NCI-H510A treated with DMSO at 0.1 percent for 48 hours (cell line): ENCODE measurements around the gene MCUB.

Experiments
- DNase-seq: peaks from one replicate; lab custom pipeline; 2025; lab: John Stamatoyannopoulos, UW

The MCUB gene

GRCh38 chr4:109729718-109730618 is 169.9 kb downstream of the MCUB start, which contains the start of gene PLA2G12A:
Gene PLA2G12A (minus strand): TSS chr4:109730070. CDS start chr4:109729809, 261 bp downstream.
- peak; percentile 70 for DNase-seq

- DNase-seq, result no peak
Measured at GRCh38 chr4:109730619-109731545, 170.8 kb downstream of the MCUB start.

- no peak for DNase-seq
Measured at GRCh38 chr4:109733728-109734127, 173.7 kb downstream of the MCUB start.

- peak; percentile 24 for DNase-seq
Measured at GRCh38 chr4:109735566-109736365, 175.7 kb downstream of the MCUB start.
